Suprapubic skin (tissue), 4 donors: ENCODE measurements around the gene GNAQ.

ENCODE experiments used
- EP300 ChIP-seq: sonication (generic); formaldehyde crosslinking; IDR thresholded peaks from one replicate; pipeline ENCODE4 v1.6.1; 2017; ENCODE audit warnings: antibody characterized with exemption
- POLR2AphosphoS5 ChIP-seq, 3 donors: sonication (generic); formaldehyde crosslinking; IDR thresholded peaks; one replicate each; pipeline ENCODE4 v1.6.1; 2017; ENCODE audit warnings: antibody characterized with exemption in 3 of 3
- TF ChIP-seq, protein P1 (sequence below), 2 donors: fragments of 200-600 bp in 1 of 2; fragments of 450-650 bp in 1 of 2; sonication (generic) in 1 of 2; IDR thresholded peaks; one replicate each; pipeline ENCODE4 v1.5.1; 2016 to 2019; ENCODE audit warnings: antibody characterized with exemption in 2 of 2, mild to moderate bottlenecking in 1 of 2, moderate library complexity in 1 of 2

DNA sequence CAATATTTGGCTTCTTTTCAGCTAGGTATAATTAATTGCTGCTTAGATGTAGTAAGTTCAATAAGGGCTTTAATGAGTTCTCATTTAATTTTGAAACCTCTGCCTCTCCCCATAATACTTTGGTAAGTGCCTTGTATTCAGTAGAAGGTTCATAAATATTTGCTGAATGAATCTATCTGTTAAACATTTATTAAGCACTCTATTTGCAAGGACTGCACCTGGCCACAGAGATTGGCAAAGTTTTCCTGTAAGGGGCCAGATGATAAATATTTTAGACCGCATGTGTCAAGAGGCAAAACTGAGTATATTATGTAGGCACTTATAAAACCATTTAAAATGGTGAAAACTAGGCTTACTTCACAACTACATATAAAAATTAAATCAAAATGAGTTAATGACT is 364.5 kb downstream of the GNAQ start:
- TF ChIP-seq EP300 (no peak), POLR2AphosphoS5 (IDR thresholded peaks at IDR 0.05) (no peak)
- TF ChIP-seq, protein P1, sequence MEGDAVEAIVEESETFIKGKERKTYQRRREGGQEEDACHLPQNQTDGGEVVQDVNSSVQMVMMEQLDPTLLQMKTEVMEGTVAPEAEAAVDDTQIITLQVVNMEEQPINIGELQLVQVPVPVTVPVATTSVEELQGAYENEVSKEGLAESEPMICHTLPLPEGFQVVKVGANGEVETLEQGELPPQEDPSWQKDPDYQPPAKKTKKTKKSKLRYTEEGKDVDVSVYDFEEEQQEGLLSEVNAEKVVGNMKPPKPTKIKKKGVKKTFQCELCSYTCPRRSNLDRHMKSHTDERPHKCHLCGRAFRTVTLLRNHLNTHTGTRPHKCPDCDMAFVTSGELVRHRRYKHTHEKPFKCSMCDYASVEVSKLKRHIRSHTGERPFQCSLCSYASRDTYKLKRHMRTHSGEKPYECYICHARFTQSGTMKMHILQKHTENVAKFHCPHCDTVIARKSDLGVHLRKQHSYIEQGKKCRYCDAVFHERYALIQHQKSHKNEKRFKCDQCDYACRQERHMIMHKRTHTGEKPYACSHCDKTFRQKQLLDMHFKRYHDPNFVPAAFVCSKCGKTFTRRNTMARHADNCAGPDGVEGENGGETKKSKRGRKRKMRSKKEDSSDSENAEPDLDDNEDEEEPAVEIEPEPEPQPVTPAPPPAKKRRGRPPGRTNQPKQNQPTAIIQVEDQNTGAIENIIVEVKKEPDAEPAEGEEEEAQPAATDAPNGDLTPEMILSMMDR (IDR thresholded peaks at IDR 0.05) = no peak
